GM12875 (cell line): Measurements from ENCODE around the gene CTNNBL1.
"Not testable (repeated sequence)": the region's sequence is repeated elsewhere in the genome, so short reads cannot be mapped to it uniquely, and the experiment has no call there.

ENCODE experiments used
- H3K4me3 ChIP-seq: one replicate; pipeline ENCODE4 v1.5.1; 2011; ENCODE audit warnings: low read depth, low read length, control low read depth
- CTCF ChIP-seq: IDR thresholded peaks from 2 replicates; pipeline ENCODE4 v1.5.1; 2011; ENCODE audit warnings: low read depth, mild to moderate bottlenecking, control low read depth, inconsistent platforms, low read length, moderate library complexity, borderline replicate concordance; ENCODE audit not compliant: insufficient read depth

CTNNBL1 gene

GRCh38 chr20:37711994-37712964 lies 18.4 kb downstream of the CTNNBL1 start:
- no peak overlapping the region for H3K4me3 ChIP-seq
- no peak for TF ChIP-seq CTCF

GRCh38 chr20:37713396-37713795 lies 19.6 kb downstream of the CTNNBL1 start:
- no peak overlapping the region for H3K4me3 ChIP-seq
- no peak for TF ChIP-seq CTCF

GRCh38 chr20:37714978-37715672 lies 21.3 kb downstream of the CTNNBL1 start:
- TF ChIP-seq CTCF, result no peak
- no peak overlapping the region for H3K4me3 ChIP-seq

GRCh38 chr20:37721751-37722150 lies 27.9 kb downstream of the CTNNBL1 start:
- no peak overlapping the region for H3K4me3 ChIP-seq
- TF ChIP-seq CTCF, result no peak

GRCh38 chr20:37722312-37722711 lies 28.5 kb downstream of the CTNNBL1 start:
- H3K4me3 ChIP-seq, result not testable (repeated sequence)

GRCh38 chr20:37723668-37724067 lies 29.8 kb downstream of the CTNNBL1 start:
- no peak for TF ChIP-seq CTCF
- no peak overlapping the region for H3K4me3 ChIP-seq

- H3K4me3 ChIP-seq, result no peak overlapping the region
- TF ChIP-seq CTCF, result no peak
Observed at GRCh38 chr20:37725165-37725564, 31.3 kb downstream of the CTNNBL1 start.
